HepG2 (cell line): ENCODE data around the gene ODAD4. TPM values are rescaled to one million over a fixed set of nuclear protein-coding genes. Genes with fewer than 3 reads are reported as not detected.

Experiments used
- ATF7 ChIP-seq, 2 experiments: fragments of 450-650 bp in 1 of 2; sonication (generic) in 1 of 2; formaldehyde crosslinking in 1 of 2; IDR thresholded peaks; 2 replicates each; pipeline versions ENCODE4 v1.4.0 to v1.6.1; 2016 to 2020; ENCODE audit warnings: antibody characterized with exemption in 1 of 2, mild to moderate bottlenecking in 1 of 2, missing genetic modification reagents in 1 of 2
- GPN1 ChIP-seq: sonication (generic); formaldehyde crosslinking; IDR thresholded peaks from 2 replicates; pipeline ENCODE4 v1.5.1; 2020; ENCODE audit warnings: missing genetic modification reagents, borderline replicate concordance
- HNF4G ChIP-seq, 2 experiments: sonication (generic) in 1 of 2; formaldehyde crosslinking in 1 of 2; IDR thresholded peaks; 2 replicates each; pipeline versions ENCODE4 v1.4.0 to v1.6.1; 2011 to 2020; ENCODE audit warnings: borderline replicate concordance in 2 of 2, low read depth in 2 of 2, mild to moderate bottlenecking in 2 of 2, low read length in 1 of 2, missing genetic modification reagents in 1 of 2, moderate library complexity in 1 of 2
- MAFF ChIP-seq: IDR thresholded peaks from 2 replicates; pipeline ENCODE4 v1.6.1; 2011; ENCODE audit warnings: low read depth, low read length, improper control_type of control experiment
- MAZ ChIP-seq, 2 experiments: sonication (generic) in 1 of 2; formaldehyde crosslinking in 1 of 2; IDR thresholded peaks; 2 replicates each; pipeline versions ENCODE4 v1.5.0 to v1.6.1; 2012 to 2020; ENCODE audit warnings: low read depth in 2 of 2, mild to moderate bottlenecking in 2 of 2, borderline replicate concordance in 1 of 2, improper control_type of control experiment in 1 of 2, low read length in 1 of 2, missing genetic modification reagents in 1 of 2, moderate library complexity in 1 of 2
- MLLT10 ChIP-seq: sonication (generic); formaldehyde crosslinking; IDR thresholded peaks from 2 replicates; pipeline ENCODE4 v1.4.0; 2020; ENCODE audit warnings: missing genetic modification reagents
- NONO ChIP-seq, 2 experiments: fragments of 450-650 bp in 1 of 2; sonication (generic) in 1 of 2; formaldehyde crosslinking in 1 of 2; IDR thresholded peaks in 1 of 2; conservative IDR thresholded peaks in 1 of 2; 2 replicates each; pipeline versions ENCODE4 v1.6.1 to v1.8.0; 2017 to 2022; ENCODE audit warnings: mild to moderate bottlenecking in 1 of 2, missing genetic modification reagents in 1 of 2, moderate library complexity in 1 of 2
- NPAS2 ChIP-seq: sonication (generic); formaldehyde crosslinking; IDR thresholded peaks from 2 replicates; pipeline ENCODE4 v1.8.0; 2022; ENCODE audit warnings: mild to moderate bottlenecking, missing genetic modification reagents, borderline replicate concordance
- POGZ ChIP-seq: sonication (generic); formaldehyde crosslinking; IDR thresholded peaks from 2 replicates; pipeline ENCODE4 v1.4.0; 2020; ENCODE audit warnings: mild to moderate bottlenecking, missing genetic modification reagents
- SP2 ChIP-seq: sonication (generic); formaldehyde crosslinking; IDR thresholded peaks from 2 replicates; pipeline ENCODE4 v1.5.1; 2020; ENCODE audit warnings: mild to moderate bottlenecking, missing genetic modification reagents
- SRF ChIP-seq: IDR thresholded peaks from 2 replicates; pipeline ENCODE4 v1.6.1; 2011; ENCODE audit warnings: mild to moderate bottlenecking, low read depth, low read length, moderate library complexity
- ZNF207 ChIP-seq: fragments of 450-650 bp; IDR thresholded peaks from 2 replicates; pipeline ENCODE4 v1.6.1; 2016; ENCODE audit warnings: antibody characterized with exemption, borderline replicate concordance
- ZNF354B ChIP-seq: sonication (generic); formaldehyde crosslinking; IDR thresholded peaks from 2 replicates; pipeline ENCODE4 v1.8.0; 2022; ENCODE audit warnings: mild to moderate bottlenecking, missing genetic modification reagents
- ZNF547 ChIP-seq: sonication (generic); formaldehyde crosslinking; IDR thresholded peaks from 2 replicates; pipeline ENCODE4 v1.5.1; 2020; ENCODE audit warnings: mild to moderate bottlenecking, missing genetic modification reagents
- ZNF574 ChIP-seq: sonication (generic); formaldehyde crosslinking; IDR thresholded peaks from 2 replicates; pipeline ENCODE4 v1.4.0; 2020; ENCODE audit warnings: missing genetic modification reagents
- ZNF841 ChIP-seq: sonication (generic); formaldehyde crosslinking; IDR thresholded peaks from 2 replicates; pipeline ENCODE4 v1.8.1; 2023; ENCODE audit warnings: missing genetic modification reagents, borderline replicate concordance
- ZSCAN25 ChIP-seq: sonication (generic); formaldehyde crosslinking; IDR thresholded peaks from 2 replicates; pipeline ENCODE4 v1.8.0; 2022; ENCODE audit warnings: mild to moderate bottlenecking, missing genetic modification reagents
- polyA plus RNA-seq, 8 experiments: library from polyadenylated mRNA; depleted of rRNA in 3 of 8; stranded (reverse) in 7 of 8; unstranded in 1 of 8; fragments of >200 nt; fragmentation: Illumina TruSeq in 4 of 8; extraction: Trizol in 4 of 8; gene quantifications; 2 replicates each; pipeline versions ENCODE4 v1.2.1 to v1.2.3, GENCODE V29; 2011 to 2016; ENCODE audit warnings: low read depth in 4 of 8, missing spikeins in 1 of 8, mixed read lengths in 1 of 8; ENCODE audit not compliant: insufficient read depth in 1 of 8
- total RNA-seq, 5 experiments: library from RNA; depleted of rRNA; stranded (reverse); fragments of >200 nt; fragmentation: Illumina TruSeq; extraction: Trizol; gene quantifications; 2 replicates each; pipeline ENCODE4 v1.2.3, GENCODE V29; 2016; ENCODE audit warnings: low read depth in 1 of 5
- TF ChIP-seq, protein P1 (sequence below), 2 experiments: sonication (generic) in 1 of 2; formaldehyde crosslinking in 1 of 2; IDR thresholded peaks; 2 replicates each; pipeline versions ENCODE4 v1.4.0 to v1.6.1; 2016 to 2020; ENCODE audit warnings: borderline replicate concordance in 1 of 2, low read depth in 1 of 2, mild to moderate bottlenecking in 1 of 2, missing genetic modification reagents in 1 of 2
- TF ChIP-seq, protein P2 (sequence below): sonication (generic); formaldehyde crosslinking; IDR thresholded peaks from 2 replicates; pipeline ENCODE4 v1.8.1; 2023; ENCODE audit warnings: mild to moderate bottlenecking, missing genetic modification reagents

Gene ODAD4
- total and polyA plus RNA-seq, 2 of the 13 experiments (the other 11 are each of a cell fraction or from before 2014, with no cell fraction given) = 0.48 to 0.53 TPM

GRCh38 chr17:41919840-41920579 is 10.4 kb upstream of the ODAD4 start (continued):
- TF ChIP-seq, protein P1, sequence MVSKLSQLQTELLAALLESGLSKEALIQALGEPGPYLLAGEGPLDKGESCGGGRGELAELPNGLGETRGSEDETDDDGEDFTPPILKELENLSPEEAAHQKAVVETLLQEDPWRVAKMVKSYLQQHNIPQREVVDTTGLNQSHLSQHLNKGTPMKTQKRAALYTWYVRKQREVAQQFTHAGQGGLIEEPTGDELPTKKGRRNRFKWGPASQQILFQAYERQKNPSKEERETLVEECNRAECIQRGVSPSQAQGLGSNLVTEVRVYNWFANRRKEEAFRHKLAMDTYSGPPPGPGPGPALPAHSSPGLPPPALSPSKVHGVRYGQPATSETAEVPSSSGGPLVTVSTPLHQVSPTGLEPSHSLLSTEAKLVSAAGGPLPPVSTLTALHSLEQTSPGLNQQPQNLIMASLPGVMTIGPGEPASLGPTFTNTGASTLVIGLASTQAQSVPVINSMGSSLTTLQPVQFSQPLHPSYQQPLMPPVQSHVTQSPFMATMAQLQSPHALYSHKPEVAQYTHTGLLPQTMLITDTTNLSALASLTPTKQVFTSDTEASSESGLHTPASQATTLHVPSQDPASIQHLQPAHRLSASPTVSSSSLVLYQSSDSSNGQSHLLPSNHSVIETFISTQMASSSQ (IDR thresholded peaks at IDR 0.05; ENCODE audit: low read depth) = no peak
- TF ChIP-seq, protein P1 (CRISPR knock-in tag; IDR thresholded peaks at IDR 0.05; ENCODE audit: borderline replicate concordance) = 0 out of 2 replicates have a peak, but pooled peaks have one; percentile 1
- TF ChIP-seq, protein P2, sequence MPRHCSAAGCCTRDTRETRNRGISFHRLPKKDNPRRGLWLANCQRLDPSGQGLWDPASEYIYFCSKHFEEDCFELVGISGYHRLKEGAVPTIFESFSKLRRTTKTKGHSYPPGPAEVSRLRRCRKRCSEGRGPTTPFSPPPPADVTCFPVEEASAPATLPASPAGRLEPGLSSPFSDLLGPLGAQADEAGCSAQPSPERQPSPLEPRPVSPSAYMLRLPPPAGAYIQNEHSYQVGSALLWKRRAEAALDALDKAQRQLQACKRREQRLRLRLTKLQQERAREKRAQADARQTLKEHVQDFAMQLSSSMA (CRISPR knock-in tag) = no peak
- 0 out of 2 replicates have a peak, but pooled peaks have one; percentile 5 for TF ChIP-seq ZSCAN25 (CRISPR knock-in tag)
- no peak for TF ChIP-seq MAFF
- no peak for TF ChIP-seq ZNF207
- TF ChIP-seq ZNF574 (CRISPR knock-in tag) = no peak
- no peak for TF ChIP-seq ZNF354B (CRISPR knock-in tag)
- TF ChIP-seq ATF7 (IDR thresholded peaks at IDR 0.05) = peak; percentile 79
- TF ChIP-seq ATF7 (CRISPR knock-in tag; IDR thresholded peaks at IDR 0.05) = no peak
- 0 out of 2 replicates have a peak, but pooled peaks have one; percentile 17 for TF ChIP-seq ZNF547 (CRISPR knock-in tag)
- TF ChIP-seq HNF4G (IDR thresholded peaks at IDR 0.05; ENCODE audit: borderline replicate concordance, low read depth, low read length) = no peak
- 0 out of 2 replicates have a peak, but pooled peaks have one; percentile 6 for TF ChIP-seq HNF4G (CRISPR knock-in tag; IDR thresholded peaks at IDR 0.05; ENCODE audit: borderline replicate concordance, low read depth)
- TF ChIP-seq GPN1 (CRISPR knock-in tag) = no peak
- no peak for TF ChIP-seq POGZ (CRISPR knock-in tag)
- no peak for TF ChIP-seq SRF
- TF ChIP-seq SP2 = no peak
- TF ChIP-seq NONO (IDR thresholded peaks at IDR 0.05) = no peak
- TF ChIP-seq NONO (CRISPR knock-in tag; conservative IDR thresholded peaks at IDR 0.05) = 0 out of 2 replicates have a peak, but pooled peaks have one; percentile 12
- 0 out of 2 replicates have a peak, but pooled peaks have one; percentile 39 for TF ChIP-seq MAZ (IDR thresholded peaks at IDR 0.05; ENCODE audit: borderline replicate concordance, low read depth, low read length)
- no peak for TF ChIP-seq MAZ (CRISPR knock-in tag; IDR thresholded peaks at IDR 0.05; ENCODE audit: low read depth)
- no peak for TF ChIP-seq MLLT10
- TF ChIP-seq ZNF841 (CRISPR knock-in tag) = no peak
- no peak for TF ChIP-seq NPAS2
